Lung (tissue), 12 donors: ENCODE measurements around the gene C16orf54. TPM values are rescaled to one million over a fixed set of nuclear protein-coding genes. Genes with fewer than 3 reads are reported as not detected.
A peak's percentile ranks its signal among the peaks of the same experiment; 100 is the strongest.
"Not testable (repeated sequence)": the region's sequence is repeated elsewhere in the genome, so short reads cannot be mapped to it uniquely, and the experiment has no call there.

Experiments used
- ATAC-seq: fragments of 200-7000 bp; cut with Tn5 transposase; one replicate; pipeline ENCODE4 v1.9.1; 2020; ENCODE audit warnings: moderate number of reproducible peaks; ENCODE audit not compliant: insufficient read depth, low FRiP score
- DNase-seq, 3 donors: peaks; one replicate each; pipeline ENCODE4 v3.0.0-alpha.2; 2013 to 2017
- H3K27ac ChIP-seq, 2 donors: one replicate each; pipeline ENCODE4 v1.5.1; 2013; ENCODE audit warnings: mild to moderate bottlenecking in 2 of 2, moderate library complexity in 2 of 2, control low read depth in 1 of 2, inconsistent platforms in 1 of 2, low read depth in 1 of 2, low read length in 1 of 2
- H3K27me3 ChIP-seq, 3 donors: one replicate each; pipeline ENCODE4 v1.5.1; 2013; ENCODE audit warnings: low read length in 2 of 3; ENCODE audit not compliant: control insufficient read depth in 3 of 3, insufficient read depth in 3 of 3
- H3K36me3 ChIP-seq, 4 donors: one replicate each; pipeline ENCODE4 v1.5.1; 2013; ENCODE audit warnings: low read length in 4 of 4, mild to moderate bottlenecking in 1 of 4, moderate library complexity in 1 of 4; ENCODE audit not compliant: control insufficient read depth in 4 of 4, insufficient read depth in 4 of 4
- H3K4me1 ChIP-seq, 5 donors: one replicate each; pipeline ENCODE4 v1.5.1; 2013; ENCODE audit warnings: low read length in 5 of 5, mild to moderate bottlenecking in 2 of 5, moderate library complexity in 1 of 5; ENCODE audit not compliant: control insufficient read depth in 5 of 5, insufficient read depth in 5 of 5
- H3K4me3 ChIP-seq: one replicate; pipeline ENCODE4 v1.5.1; 2013; ENCODE audit warnings: mild to moderate bottlenecking, control low read depth, moderate library complexity
- H3K9ac ChIP-seq, 2 donors: one replicate each; pipeline ENCODE4 v1.5.1; 2013; ENCODE audit warnings: low read length in 2 of 2, control low read depth in 1 of 2; ENCODE audit not compliant: insufficient read depth in 1 of 2
- H3K9me3 ChIP-seq, 4 donors: one replicate each; pipeline ENCODE4 v1.5.1; 2013; ENCODE audit warnings: low read length in 3 of 4, mild to moderate bottlenecking in 1 of 4, moderate library complexity in 1 of 4; ENCODE audit not compliant: control insufficient read depth in 4 of 4, insufficient read depth in 3 of 4
- CTCF ChIP-seq: IDR thresholded peaks from 2 replicates; pipeline ENCODE4 v1.5.1; 2012; ENCODE audit warnings: mild to moderate bottlenecking; ENCODE audit errors: control extremely low read depth, extremely low read depth
- WGBS, 2 donors: extraction: QIAGEN DNeasy Blood & Tissue Kit; methylation state at CpG; one replicate each; pipeline ENCODE4 v1.1.7; 2013; 5-methylcytosine and 5-hydroxymethylcytosine counted together
- polyA plus RNA-seq, 2 donors: library from polyadenylated mRNA; stranded (reverse); fragments of 200-250 nt; gene quantifications; one replicate each; pipeline ENCODE4 v1.2.1, GENCODE V29; 2013
- total RNA-seq, 2 donors: library from RNA; depleted of rRNA in 1 of 2; stranded (reverse); fragments of >200 nt in 1 of 2; gene quantifications; one replicate each; pipeline ENCODE4 v1.2.1, GENCODE V29; 2014 to 2021
- donor health status: control.
- donor health status: control.
- donor health status: Bipolar disorder and iron deficiency.
- donor health status: healthy.
- donor health status: DM: yes; HTN: yes; CAD: no.

C16orf54 gene
- total and polyA plus RNA-seq, 4 donors = 2.8 to 9.1 (median 4.5) TPM

- no peak overlapping the region for H3K9ac ChIP-seq
- H3K27me3 ChIP-seq = no peaks in the 10 kb centered on the region
- DNase-seq = peak in 1 of 3 donors; percentile 34
- peak; percentile 75 for ATAC-seq
- H3K27ac ChIP-seq = no peak overlapping the region
- WGBS, 2 donors = 61 to 78% methylated on average over 15 of the region's 15 CpGs
- H3K36me3 ChIP-seq = no peaks in the 10 kb centered on the region
- H3K4me1 ChIP-seq = no peaks in the 10 kb centered on the region
- no peak overlapping the region for H3K4me3 ChIP-seq
- H3K9me3 ChIP-seq = no peaks in the 10 kb centered on the region
- TF ChIP-seq CTCF = no peak
These were observed 19.6 kb upstream of the C16orf54 start for GRCh38 chr16:29765167-29766032.

- Histone ChIP-seq H3K36me3 (no peaks in the 10 kb centered on the region), H3K4me3 (no peak overlapping the region), H3K27ac (no peak overlapping the region), H3K27me3 (no peaks in the 10 kb centered on the region), H3K4me1 (no peaks in the 10 kb centered on the region), H3K9me3 (no peaks in the 10 kb centered on the region), H3K9ac (no peak overlapping the region)
- no peak for ATAC-seq
- no peak for DNase-seq
- WGBS, 2 donors = 71 to 82% methylated on average over 6 of the region's 6 CpGs
- no peak for TF ChIP-seq CTCF
These were observed 17.5 kb upstream of the C16orf54 start for GRCh38 chr16:29763326-29763725.

- Histone ChIP-seq H3K4me3 (no peak overlapping the region), H3K9ac (no peak overlapping the region), H3K4me1 (peaks cover 0 to 2% (median 0%) of the 10 kb centered on the region in 5 donors), H3K27ac (no peak overlapping the region), H3K9me3 (no peaks in the 10 kb centered on the region), H3K27me3 (no peaks in the 10 kb centered on the region), H3K36me3 (no peaks in the 10 kb centered on the region)
- DNase-seq (no peak), ATAC-seq (no peak)
- no peak for TF ChIP-seq CTCF
- 79 to 86% methylated on average over 6 of the region's 6 CpGs for WGBS, 2 donors
These were observed 16.1 kb upstream of the C16orf54 start for GRCh38 chr16:29761882-29762281.

GRCh38 chr16:29761280-29761651 is 15.5 kb upstream of the C16orf54 start:
- not testable (repeated sequence) for ATAC-seq, H3K9ac ChIP-seq
- 70 to 77% methylated on average over 7 to 8 of the region's 8 CpGs for WGBS, 2 donors

More at GRCh38 chr16:29761280-29761651, 15.5 kb upstream of the C16orf54 start:
- H3K36me3 ChIP-seq, DNase-seq, H3K9me3 ChIP-seq, H3K27me3 ChIP-seq, H3K27ac ChIP-seq, H3K4me3 ChIP-seq, H3K4me1 ChIP-seq: not testable (repeated sequence)
